Stomach smooth muscle (tissue), 2 donors: ENCODE measurements around the gene CSN2.

Source experiments
- H3K27ac ChIP-seq: one replicate; pipeline ENCODE4 v1.7.0; 2013; ENCODE audit warnings: mild to moderate bottlenecking, low read length, inconsistent platforms
- H3K27me3 ChIP-seq, 2 donors: one replicate each; pipeline ENCODE4 v1.7.0; 2013; ENCODE audit warnings: low read length in 2 of 2; ENCODE audit not compliant: insufficient read depth in 2 of 2, control insufficient read depth in 1 of 2
- H3K36me3 ChIP-seq, 2 donors: one replicate each; pipeline ENCODE4 v1.7.0; 2013; ENCODE audit warnings: low read length in 2 of 2; ENCODE audit not compliant: control insufficient read depth in 2 of 2, insufficient read depth in 2 of 2
- H3K4me1 ChIP-seq: one replicate; pipeline ENCODE4 v1.7.0; 2013; ENCODE audit warnings: low read length; ENCODE audit not compliant: control insufficient read depth, insufficient read depth
- H3K4me3 ChIP-seq, 2 donors: one replicate each; pipeline ENCODE4 v1.7.0; 2013; ENCODE audit warnings: low read length in 2 of 2
- H3K9ac ChIP-seq, 2 donors: one replicate each; pipeline ENCODE4 v1.7.0; 2013; ENCODE audit warnings: low read length in 2 of 2, mild to moderate bottlenecking in 1 of 2
- H3K9me3 ChIP-seq, 2 donors: one replicate each; pipeline ENCODE4 v1.7.0; 2013; ENCODE audit warnings: low read length in 2 of 2; ENCODE audit not compliant: control insufficient read depth in 2 of 2
- donor health status: healthy.
- donor health status: Pancreatic carcinoma.

Gene CSN2, protein sequence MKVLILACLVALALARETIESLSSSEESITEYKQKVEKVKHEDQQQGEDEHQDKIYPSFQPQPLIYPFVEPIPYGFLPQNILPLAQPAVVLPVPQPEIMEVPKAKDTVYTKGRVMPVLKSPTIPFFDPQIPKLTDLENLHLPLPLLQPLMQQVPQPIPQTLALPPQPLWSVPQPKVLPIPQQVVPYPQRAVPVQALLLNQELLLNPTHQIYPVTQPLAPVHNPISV

GRCh38 chr4:69965628-69966027, at the start of gene CSN2:
Gene CSN2, minus strand, starts transcription at chr4:69965728. Its CDS starts 4,733 bp downstream, at chr4:69960995.
- Histone ChIP-seq H3K27ac (no peak within 1 kb of the TSS), H3K9me3 (no peaks in the 10 kb centered on the region), H3K9ac (no peak within 1 kb of the TSS)

DNA sequence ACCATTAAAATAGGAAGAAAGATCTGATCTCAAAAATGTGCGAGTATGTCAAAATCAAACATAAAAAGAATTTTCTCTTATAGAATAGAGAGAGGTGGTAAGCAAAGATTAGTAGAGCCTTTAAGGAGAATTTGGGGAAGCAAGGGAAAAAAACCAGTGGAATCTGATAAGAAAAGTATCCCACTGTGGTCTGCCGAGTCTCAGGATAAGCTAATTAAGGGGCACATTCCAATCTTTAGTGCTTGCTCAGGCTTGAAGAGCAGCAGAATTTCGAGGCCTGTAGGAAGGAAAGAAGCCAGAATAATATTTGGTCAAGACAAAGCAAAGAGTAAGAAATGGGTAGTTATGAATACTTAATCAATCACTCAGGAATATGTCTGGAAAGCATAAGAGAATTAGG, 43.2 kb upstream of the CSN2 start:
- no peaks in the 10 kb centered on the region for H3K36me3 ChIP-seq

More at GRCh38 chr4:69965628-69966027, at the start of gene CSN2:
- no peaks in the 10 kb centered on the region for H3K27me3 ChIP-seq
- H3K36me3 ChIP-seq: no peaks in the 10 kb centered on the region
- H3K4me3 ChIP-seq: no peak within 1 kb of the TSS
- H3K4me1 ChIP-seq: no peaks in the 10 kb centered on the region

DNA sequence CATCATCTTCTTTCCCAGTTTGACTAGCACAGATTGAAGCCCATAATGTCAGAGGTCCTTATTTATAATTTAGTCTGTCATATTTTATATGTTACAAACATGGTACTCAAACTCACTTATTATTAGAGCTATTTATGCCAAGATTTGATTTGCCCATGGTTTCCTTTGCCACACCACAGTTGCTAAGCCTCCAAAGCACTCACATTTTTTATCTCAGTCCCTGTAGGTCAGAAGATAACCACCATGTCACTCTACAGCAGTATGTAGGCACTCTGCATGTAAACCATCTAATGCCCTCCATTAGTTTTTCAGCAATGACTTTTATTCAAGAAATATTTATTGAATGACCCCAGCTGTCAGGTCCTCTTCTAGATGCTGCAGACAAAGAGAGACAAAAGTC, 37.0 kb upstream of the CSN2 start:
- Histone ChIP-seq H3K27ac (no peak overlapping the region), H3K27me3 (no peaks in the 10 kb centered on the region)

More for the DNA sequence above, 43.2 kb upstream of the CSN2 start:
- no peak overlapping the region for H3K4me3 ChIP-seq
- H3K4me1 ChIP-seq: no peaks in the 10 kb centered on the region
- H3K27ac ChIP-seq: no peak overlapping the region
- no peaks in the 10 kb centered on the region for H3K27me3 ChIP-seq
- H3K9ac ChIP-seq: no peak overlapping the region
- no peaks in the 10 kb centered on the region for H3K9me3 ChIP-seq

GRCh38 chr4:70000711-70001110, 35.2 kb upstream of the CSN2 start:
- Histone ChIP-seq H3K27me3 (no peaks in the 10 kb centered on the region), H3K27ac (no peak overlapping the region), H3K36me3 (no peaks in the 10 kb centered on the region), H3K4me1 (no peaks in the 10 kb centered on the region), H3K4me3 (no peak overlapping the region), H3K9ac (no peak overlapping the region), H3K9me3 (no peaks in the 10 kb centered on the region)

More for the DNA sequence above, 37.0 kb upstream of the CSN2 start:
- Histone ChIP-seq H3K36me3 (no peaks in the 10 kb centered on the region), H3K4me3 (no peak overlapping the region), H3K4me1 (no peaks in the 10 kb centered on the region), H3K9me3 (no peaks in the 10 kb centered on the region), H3K9ac (no peak overlapping the region)

DNA sequence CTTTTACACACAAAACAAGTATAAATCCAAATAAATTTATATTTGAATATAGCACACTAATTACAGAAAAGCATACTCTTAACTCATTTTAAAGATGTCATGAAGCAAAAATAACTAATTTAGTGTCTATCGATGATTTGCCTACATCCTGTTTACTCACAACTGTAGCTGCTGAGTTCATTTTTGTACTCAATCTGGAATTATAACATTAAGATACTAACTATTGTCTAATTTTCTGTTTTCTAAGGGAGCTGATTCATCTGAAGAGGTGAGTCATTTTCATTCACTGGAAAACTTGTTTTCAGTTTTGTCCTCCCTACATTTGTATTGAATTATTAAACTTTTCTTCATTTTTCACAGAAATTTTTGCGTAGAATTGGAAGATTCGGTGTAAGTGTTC, 33.9 kb upstream of the CSN2 start:
- Histone ChIP-seq H3K4me3 (no peak overlapping the region), H3K36me3 (no peaks in the 10 kb centered on the region), H3K4me1 (no peaks in the 10 kb centered on the region), H3K9me3 (no peaks in the 10 kb centered on the region), H3K27ac (no peak overlapping the region), H3K27me3 (no peaks in the 10 kb centered on the region), H3K9ac (no peak overlapping the region)

DNA sequence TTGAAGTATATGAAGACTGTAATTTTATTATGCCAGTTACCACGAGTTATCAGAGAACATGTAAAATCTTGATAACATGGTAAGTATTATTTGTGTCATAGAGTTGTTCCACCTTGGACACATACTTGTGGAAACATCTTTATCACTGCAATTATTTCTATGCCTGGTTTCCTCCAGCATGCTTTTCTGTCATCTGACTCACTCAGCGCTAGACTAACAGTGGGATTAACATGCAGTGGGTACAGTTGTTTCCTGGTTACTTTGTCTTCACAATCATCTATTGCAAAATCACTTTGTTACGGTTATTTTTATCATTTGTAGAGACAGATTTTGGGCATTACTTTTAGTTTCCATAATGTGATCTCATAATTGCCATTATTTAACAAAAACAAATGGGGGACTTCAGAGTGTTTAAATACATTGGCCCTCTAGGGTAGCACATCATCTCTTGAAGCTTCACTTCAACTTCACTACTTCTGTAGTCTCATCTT, 30.0 kb upstream of the CSN2 start, which contains the start of gene STATH:
TSS of gene STATH (plus strand) at position 441 of the 491 bp plus-strand sequence. CDS start 2,472 bp downstream, outside the sequence.
- H3K9ac ChIP-seq: no peak within 1 kb of the TSS
- H3K9me3 ChIP-seq: no peaks in the 10 kb centered on the region
- H3K27me3 ChIP-seq: no peaks in the 10 kb centered on the region
- no peaks in the 10 kb centered on the region for H3K36me3 ChIP-seq
- no peaks in the 10 kb centered on the region for H3K4me1 ChIP-seq
- H3K4me3 ChIP-seq: no peak within 1 kb of the TSS
- H3K27ac ChIP-seq: no peak within 1 kb of the TSS

- no peak overlapping the region for H3K27ac ChIP-seq
- no peaks in the 10 kb centered on the region for H3K27me3 ChIP-seq
- H3K9ac ChIP-seq: no peak overlapping the region
- H3K4me1 ChIP-seq: no peaks in the 10 kb centered on the region
- no peaks in the 10 kb centered on the region for H3K9me3 ChIP-seq
- no peaks in the 10 kb centered on the region for H3K36me3 ChIP-seq
- H3K4me3 ChIP-seq: no peak overlapping the region
These were observed 29.3 kb upstream of the CSN2 start for GRCh38 chr4:69994782-69995181.

DNA sequence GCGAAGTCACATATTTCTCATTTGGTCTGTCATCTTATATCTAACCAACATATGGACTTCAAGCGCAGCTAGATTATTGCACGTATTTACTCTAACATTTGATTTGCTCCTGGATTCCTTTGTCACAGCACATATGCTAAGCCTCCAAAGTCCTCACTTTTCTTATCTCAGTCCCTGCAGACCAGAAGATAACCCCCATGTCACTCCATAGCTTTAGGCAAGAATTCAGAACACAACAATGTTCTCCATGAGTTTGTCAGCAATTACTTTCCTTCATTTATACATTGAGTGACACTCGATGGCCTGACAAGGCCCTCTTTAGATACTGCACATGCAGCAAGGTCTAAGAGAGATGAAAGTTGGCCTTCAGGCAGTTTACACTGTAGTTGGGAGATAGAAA, 25.5 kb upstream of the CSN2 start:
- Histone ChIP-seq H3K9me3 (no peaks in the 10 kb centered on the region), H3K27ac (no peak overlapping the region), H3K36me3 (no peaks in the 10 kb centered on the region), H3K4me3 (no peak overlapping the region), H3K9ac (no peak overlapping the region), H3K27me3 (no peaks in the 10 kb centered on the region), H3K4me1 (no peaks in the 10 kb centered on the region)

GRCh38 chr4:69986663-69987062, 21.1 kb upstream of the CSN2 start:
- no peak overlapping the region for H3K4me3 ChIP-seq
- no peaks in the 10 kb centered on the region for H3K36me3 ChIP-seq
- no peaks in the 10 kb centered on the region for H3K9me3 ChIP-seq
- no peak overlapping the region for H3K9ac ChIP-seq
- H3K4me1 ChIP-seq: no peaks in the 10 kb centered on the region
- no peak overlapping the region for H3K27ac ChIP-seq
- H3K27me3 ChIP-seq: no peaks in the 10 kb centered on the region

GRCh38 chr4:69984030-69984443, 18.5 kb upstream of the CSN2 start:
- no peaks in the 10 kb centered on the region for H3K36me3 ChIP-seq
- no peaks in the 10 kb centered on the region for H3K27me3 ChIP-seq
- no peak overlapping the region for H3K27ac ChIP-seq
- no peaks in the 10 kb centered on the region for H3K9me3 ChIP-seq
- no peak overlapping the region for H3K4me3 ChIP-seq
- no peaks in the 10 kb centered on the region for H3K4me1 ChIP-seq
- H3K9ac ChIP-seq: no peak overlapping the region

DNA sequence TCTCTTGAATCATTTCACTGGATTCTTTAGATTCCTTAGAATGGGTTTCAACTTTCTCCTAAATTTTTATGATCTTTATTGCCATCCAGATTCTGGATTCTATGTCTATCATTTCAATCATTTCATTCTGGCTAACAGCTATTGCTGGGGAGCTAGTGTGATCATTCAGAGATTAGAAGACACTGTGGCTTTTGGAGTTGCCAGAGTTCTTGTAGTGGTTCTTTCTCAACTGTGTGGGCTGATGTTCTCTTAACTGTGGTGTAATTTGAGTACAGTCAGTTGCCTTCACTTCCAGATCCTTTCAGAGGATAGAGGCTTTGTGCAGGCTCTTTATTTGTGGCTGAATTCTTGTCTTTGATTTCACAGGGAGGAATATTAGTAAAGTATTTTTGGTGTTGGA, 12.1 kb upstream of the CSN2 start:
- H3K9ac ChIP-seq: no peak overlapping the region
- no peaks in the 10 kb centered on the region for H3K36me3 ChIP-seq
- no peak overlapping the region for H3K4me3 ChIP-seq
- H3K9me3 ChIP-seq: no peaks in the 10 kb centered on the region
- H3K27ac ChIP-seq: no peak overlapping the region
- no peaks in the 10 kb centered on the region for H3K27me3 ChIP-seq
- H3K4me1 ChIP-seq: no peaks in the 10 kb centered on the region
